Panc1 (cell line): ENCODE results near the gene DNAAF2.

Experiments used
- CTCF ChIP-seq: fragments of 450-650 bp; IDR thresholded peaks from 2 replicates; pipeline ENCODE4 v1.5.1; 2017; ENCODE audit warnings: mild to moderate bottlenecking
- POLR2AphosphoS5 ChIP-seq: IDR thresholded peaks from 2 replicates; pipeline ENCODE4 v1.6.1; 2012; ENCODE audit warnings: mild to moderate bottlenecking, low read depth, low read length, moderate library complexity
- SIN3A ChIP-seq: IDR thresholded peaks from 2 replicates; pipeline ENCODE4 v1.6.1; 2012; ENCODE audit warnings: low read depth, mild to moderate bottlenecking, low read length, moderate library complexity, borderline replicate concordance; ENCODE audit not compliant: insufficient read depth

- TF ChIP-seq POLR2AphosphoS5 (no peak), CTCF (no peak), SIN3A (no peak)
These were observed 55.2 kb downstream of the DNAAF2 start for GRCh38 chr14:49579841-49580240.
